ENCODE data around the gene AMPD2.

AMPD2 gene

GRCh38 chr1:109630898-109631512 is 11.4 kb downstream of the AMPD2 start:
- DNase-seq (ENCODE audit: low read depth in 2 of 2), result no peak

GRCh38 chr1:109631513-109632505 is 12.2 kb downstream of the AMPD2 start:
- no peak for DNase-seq (ENCODE audit: low read depth in 2 of 2)

DNA sequence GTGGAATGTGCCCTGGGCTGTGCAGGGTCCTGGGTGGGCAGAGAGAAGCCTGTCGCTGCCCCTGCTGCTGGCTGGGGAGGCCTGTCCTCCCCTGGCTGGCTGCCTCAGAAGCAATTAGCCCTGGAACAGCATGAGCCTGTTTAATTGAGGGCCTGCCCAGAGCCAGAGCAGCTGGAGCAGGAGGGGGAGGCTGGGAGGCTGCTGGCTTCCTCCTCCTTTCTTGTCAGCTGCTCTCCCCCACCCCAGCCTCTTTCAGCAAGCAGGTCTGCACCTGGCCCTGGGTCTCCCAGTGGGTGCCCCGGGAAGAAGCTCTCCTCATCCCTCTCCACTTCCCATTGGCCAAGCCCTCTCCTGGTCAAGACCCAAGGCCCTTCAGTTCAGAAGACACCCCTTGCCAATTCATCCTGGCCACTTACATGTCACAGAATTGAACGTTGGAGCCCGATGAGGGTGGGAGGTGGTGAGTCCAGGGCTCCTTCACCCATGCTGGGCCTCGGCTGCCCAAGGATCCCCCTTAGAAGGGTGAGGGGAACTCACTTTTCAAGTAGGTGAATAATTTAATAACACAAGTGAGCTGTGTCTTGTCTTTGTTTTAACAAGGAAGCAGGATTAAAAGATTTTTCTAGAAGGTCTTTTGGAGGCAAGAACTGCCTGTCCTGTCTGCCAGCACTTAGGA is 13.2 kb downstream of the AMPD2 start:
- DNase-seq (ENCODE audit: low read depth in 2 of 2), result no peak

DNA sequence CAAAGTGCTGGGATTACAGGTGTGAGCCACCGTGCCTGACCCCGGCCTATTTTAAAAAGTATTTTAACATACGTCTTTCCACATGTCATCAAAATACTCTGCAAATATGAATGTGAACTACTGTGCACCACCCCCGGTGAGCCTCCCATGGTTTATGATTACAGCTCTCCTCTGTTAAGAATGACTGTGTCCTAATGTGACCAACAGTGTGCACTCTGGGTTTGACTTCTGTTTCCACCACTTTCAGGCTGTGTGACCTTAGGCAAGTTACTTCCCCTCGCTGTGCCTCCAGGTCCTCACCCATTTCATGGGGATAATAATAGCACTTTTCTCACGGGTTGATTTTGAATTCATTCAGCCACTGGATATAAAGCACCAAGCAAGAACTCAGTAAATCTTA is 14.7 kb downstream of the AMPD2 start:
- no peak for DNase-seq (ENCODE audit: low read depth in 2 of 2)

DNA sequence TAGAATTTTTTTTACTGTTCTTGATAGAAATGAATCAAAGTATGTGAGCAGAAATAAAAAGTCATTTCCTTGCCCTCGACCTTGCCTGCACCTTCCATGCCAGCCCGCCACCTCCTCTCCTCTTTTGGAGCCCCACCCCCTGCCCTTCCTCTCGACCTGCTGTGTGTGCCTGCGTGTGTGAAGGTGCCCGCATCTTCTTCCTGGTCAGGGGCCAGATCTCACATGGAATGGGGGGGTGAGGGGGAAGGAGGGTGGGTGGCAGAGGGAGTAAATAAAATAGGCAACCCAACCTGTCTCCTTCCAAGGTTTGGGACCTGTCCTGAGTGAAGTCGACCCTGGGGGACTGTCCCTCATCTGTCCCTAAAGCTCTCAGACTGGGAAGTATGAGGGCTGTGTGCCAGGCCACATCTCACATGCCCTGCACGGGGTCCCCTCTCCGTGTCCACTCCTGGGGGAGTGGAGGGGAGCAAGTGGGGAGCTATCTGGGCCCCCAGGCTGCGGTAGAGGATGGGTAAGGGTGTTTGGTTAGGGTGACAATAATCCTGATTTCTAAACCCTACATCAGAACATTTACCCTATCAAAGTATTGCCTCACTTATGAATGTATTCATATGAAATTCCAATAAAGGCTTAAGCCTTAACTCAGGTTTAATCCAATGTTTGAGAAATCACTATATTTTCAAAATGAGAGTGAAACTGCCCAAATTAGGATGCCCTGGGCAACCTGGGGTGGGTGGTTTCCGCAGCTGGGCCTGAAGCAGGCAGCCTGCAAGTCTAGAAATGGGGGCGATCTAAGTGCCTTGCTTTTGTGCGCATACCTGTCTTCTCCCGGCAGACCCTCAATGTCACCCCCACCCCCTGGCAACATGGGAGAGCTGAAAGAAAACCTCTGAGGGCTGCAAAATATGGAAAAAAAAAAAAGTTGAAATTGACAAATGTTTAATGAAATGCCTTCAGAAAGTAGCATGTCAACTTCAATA is 15.4 kb downstream of the AMPD2 start:
- DNase-seq (ENCODE audit: low read depth in 2 of 2), result no peak

GRCh38 chr1:109635862-109636200 is 16.2 kb downstream of the AMPD2 start:
- DNase-seq (ENCODE audit: low read depth in 2 of 2), result no peak

GRCh38 chr1:109636201-109636952 is 16.7 kb downstream of the AMPD2 start:
- no peak for DNase-seq (ENCODE audit: low read depth in 2 of 2)

- DNase-seq (ENCODE audit: low read depth in 2 of 2), result no peak
Observed at GRCh38 chr1:109637446-109637845, 17.8 kb downstream of the AMPD2 start.

DNA sequence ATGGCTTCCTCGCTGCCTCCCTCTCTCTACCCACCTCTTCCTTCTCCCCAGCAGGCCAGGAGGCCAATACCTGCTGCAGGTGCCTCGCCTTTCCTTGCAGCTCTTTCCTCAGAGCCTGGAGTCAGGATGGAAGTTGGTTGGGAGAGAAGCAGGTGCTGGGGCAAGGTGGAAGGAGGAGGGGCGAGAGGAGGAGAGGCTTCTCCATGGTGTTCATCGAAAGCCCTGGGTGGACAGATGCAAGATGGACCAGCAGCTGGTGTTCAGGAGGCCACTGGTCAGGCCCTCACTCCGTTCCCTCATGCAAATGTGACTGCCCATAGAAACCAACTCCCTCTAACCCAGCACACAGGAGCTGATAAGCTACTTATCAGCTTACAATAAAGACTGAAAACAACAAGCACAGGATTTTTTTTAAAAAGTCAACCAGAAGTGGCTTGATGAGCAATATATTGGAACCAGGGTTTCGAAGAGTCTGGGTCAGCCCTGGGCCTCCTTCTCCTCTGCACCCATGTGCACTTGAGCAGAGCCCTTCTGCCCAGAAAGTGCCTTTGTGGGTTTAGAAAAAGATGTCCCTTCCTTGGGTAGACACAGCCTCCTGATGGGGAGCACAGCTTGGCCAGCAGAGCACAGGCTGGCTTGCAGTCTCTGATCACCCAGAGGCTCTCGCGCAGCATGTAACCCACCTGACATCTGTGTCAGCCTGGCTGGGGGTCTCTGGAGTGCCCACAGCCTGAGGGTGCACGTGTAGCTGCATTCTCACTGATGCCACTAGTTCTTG is 19.6 kb downstream of the AMPD2 start:
- no peak for DNase-seq (ENCODE audit: low read depth in 2 of 2)

GRCh38 chr1:109639841-109640184 is 20.2 kb downstream of the AMPD2 start:
- no peak for DNase-seq (ENCODE audit: low read depth in 2 of 2)

GRCh38 chr1:109640285-109640865 is 20.7 kb downstream of the AMPD2 start:
- DNase-seq (ENCODE audit: low read depth in 2 of 2), result peak; percentile 91 to 92

- no peak for DNase-seq (ENCODE audit: low read depth in 2 of 2)
Observed at GRCh38 chr1:109641078-109641740, 21.6 kb downstream of the AMPD2 start.

GRCh38 chr1:109641861-109642260 is 22.2 kb downstream of the AMPD2 start:
- DNase-seq (ENCODE audit: low read depth in 2 of 2), result no peak

GRCh38 chr1:109642626-109643025 is 23.0 kb downstream of the AMPD2 start:
- DNase-seq (ENCODE audit: low read depth in 2 of 2), result no peak

- peak; percentile 84 to 89 for DNase-seq (ENCODE audit: low read depth in 2 of 2)
Observed at GRCh38 chr1:109643385-109644230, 24.0 kb downstream of the AMPD2 start.

GRCh38 chr1:109644670-109645069 is 25.0 kb downstream of the AMPD2 start:
- no peak for DNase-seq (ENCODE audit: low read depth in 2 of 2)

GRCh38 chr1:109649491-109649914 is 29.9 kb downstream of the AMPD2 start:
- no peak for DNase-seq (ENCODE audit: low read depth in 2 of 2)

- no peak for DNase-seq (ENCODE audit: low read depth in 2 of 2)
Observed at GRCh38 chr1:109650609-109651008, 31.0 kb downstream of the AMPD2 start.

All from stimulated activated CD4-positive, alpha-beta T cell treated with anti-CD3 and anti-CD28 coated beads, Interleukin-1b, Interleukin-23, amount 100 ng/mL, for 4 hours (primary cell).